ENCODE data around the gene YLPM1.

Gene YLPM1

DNA sequence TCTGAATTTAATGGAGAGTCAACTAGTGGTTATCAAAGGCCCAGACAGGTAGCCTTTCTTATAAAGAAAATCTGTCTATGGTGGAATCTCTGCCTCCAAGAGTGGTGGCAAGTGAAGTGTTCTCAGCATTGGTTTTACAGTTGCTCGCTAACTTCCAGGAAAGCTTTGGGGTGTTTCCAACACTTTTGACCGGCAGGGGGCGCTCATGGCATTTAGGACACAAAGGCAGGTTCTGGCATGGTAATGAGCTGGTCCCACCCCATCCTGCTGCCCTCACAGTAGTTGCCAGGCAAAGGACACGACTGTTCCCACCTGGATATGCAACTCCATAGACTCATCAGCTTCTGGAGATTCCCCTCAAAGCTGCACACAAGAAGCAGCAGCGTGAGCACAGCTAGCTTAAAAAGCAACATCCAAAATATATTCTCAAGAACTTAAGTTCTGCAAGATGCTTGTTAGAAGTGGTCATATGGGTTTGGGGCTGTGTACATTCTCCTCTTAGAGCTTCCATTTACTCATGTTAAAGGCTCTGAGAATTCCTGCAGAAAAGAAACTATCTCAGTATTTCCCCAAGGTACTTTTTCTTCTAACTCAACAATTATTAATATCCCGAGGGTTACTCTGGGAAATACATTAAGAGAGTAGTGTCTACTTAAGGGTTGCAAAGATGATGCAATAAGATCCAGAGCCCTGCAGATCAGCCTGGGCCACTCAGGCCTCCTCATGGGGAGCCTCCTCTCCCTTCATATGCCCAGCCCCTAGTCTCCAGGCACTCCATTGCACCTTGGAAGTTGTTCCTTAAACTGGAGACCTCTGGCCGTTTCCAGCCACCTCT lies 98.0 kb downstream of the YLPM1 start:
- H3F3A ChIP-seq (ENCODE audit: low read depth): no peaks in the 10 kb centered on the region
- H3K4me1 ChIP-seq (ENCODE audit: insufficient read depth, low read length, poor library complexity, severe bottlenecking): no peaks in the 10 kb centered on the region
- no peaks in the 10 kb centered on the region for H3K27me3 ChIP-seq (ENCODE audit: insufficient read depth, low read length, poor library complexity, severe bottlenecking)
- no peaks in the 10 kb centered on the region for H3K36me3 ChIP-seq (ENCODE audit: insufficient read depth, low read length)
- no peak overlapping the region for H3K4me3 ChIP-seq (ENCODE audit: low read length, poor library complexity, severe bottlenecking)
- H3K9me3 ChIP-seq (ENCODE audit: insufficient read depth, low read depth, low read length): no peaks in the 10 kb centered on the region
- no peaks in the 10 kb centered on the region for H3K79me2 ChIP-seq (ENCODE audit: insufficient read depth, low read length)
- H3K4me2 ChIP-seq (ENCODE audit: low read depth, low read length, poor library complexity, severe bottlenecking): no peak overlapping the region
- H2AFZ ChIP-seq (ENCODE audit: low read length): no peak overlapping the region
- H3K9me2 ChIP-seq (replicated peaks; ENCODE audit: low read depth, low read length): no peaks in the 10 kb centered on the region
- no peak overlapping the region for H3K9ac ChIP-seq (ENCODE audit: low read depth, low read length, poor library complexity, severe bottlenecking)
- H4K20me1 ChIP-seq (ENCODE audit: insufficient read depth, low read length, poor library complexity, severe bottlenecking): no peaks in the 10 kb centered on the region
- TF ChIP-seq EZH2phosphoT487 (IDR thresholded peaks at IDR 0.05; ENCODE audit: borderline replicate concordance) (no peak), CTCF (conservative IDR thresholded peaks at IDR 0.05; ENCODE audit: low read length) (peak; percentile 88)

- H3K27me3 ChIP-seq (ENCODE audit: insufficient read depth, low read length, poor library complexity, severe bottlenecking): no peaks in the 10 kb centered on the region
- H3K9me2 ChIP-seq (replicated peaks; ENCODE audit: low read depth, low read length): no peaks in the 10 kb centered on the region
- TF ChIP-seq EZH2phosphoT487 (IDR thresholded peaks at IDR 0.05; ENCODE audit: borderline replicate concordance): no peak
- TF ChIP-seq CTCF (conservative IDR thresholded peaks at IDR 0.05; ENCODE audit: low read length): no peak
- peaks cover 3% of the 10 kb centered on the region for H3K4me1 ChIP-seq (ENCODE audit: insufficient read depth, low read length, poor library complexity, severe bottlenecking)
- no peaks in the 10 kb centered on the region for H3K79me2 ChIP-seq (ENCODE audit: insufficient read depth, low read length)
- H3K4me3 ChIP-seq (ENCODE audit: low read length, poor library complexity, severe bottlenecking): no peak overlapping the region
- H3K9me3 ChIP-seq (ENCODE audit: insufficient read depth, low read depth, low read length): no peaks in the 10 kb centered on the region
- no peak overlapping the region for H3K9ac ChIP-seq (ENCODE audit: low read depth, low read length, poor library complexity, severe bottlenecking)
- no peak overlapping the region for H2AFZ ChIP-seq (ENCODE audit: low read length)
- H3F3A ChIP-seq (ENCODE audit: low read depth): no peaks in the 10 kb centered on the region
- no peaks in the 10 kb centered on the region for H3K36me3 ChIP-seq (ENCODE audit: insufficient read depth, low read length)
- H3K4me2 ChIP-seq (ENCODE audit: low read depth, low read length, poor library complexity, severe bottlenecking): no peak overlapping the region
- no peaks in the 10 kb centered on the region for H4K20me1 ChIP-seq (ENCODE audit: insufficient read depth, low read length, poor library complexity, severe bottlenecking)
Measured at GRCh38 chr14:74861734-74862090, 98.6 kb downstream of the YLPM1 start.

GRCh38 chr14:74863274-74863673 lies 100.2 kb downstream of the YLPM1 start:
- H3K4me1 ChIP-seq (ENCODE audit: insufficient read depth, low read length, poor library complexity, severe bottlenecking): peaks cover 16% of the 10 kb centered on the region
- no peaks in the 10 kb centered on the region for H3K27me3 ChIP-seq (ENCODE audit: insufficient read depth, low read length, poor library complexity, severe bottlenecking)
- H3F3A ChIP-seq (ENCODE audit: low read depth): no peaks in the 10 kb centered on the region
- H3K4me3 ChIP-seq (ENCODE audit: low read length, poor library complexity, severe bottlenecking): no peak overlapping the region
- H3K4me2 ChIP-seq (ENCODE audit: low read depth, low read length, poor library complexity, severe bottlenecking): no peak overlapping the region
- H3K9me2 ChIP-seq (replicated peaks; ENCODE audit: low read depth, low read length): no peaks in the 10 kb centered on the region
- H3K9me3 ChIP-seq (ENCODE audit: insufficient read depth, low read depth, low read length): no peaks in the 10 kb centered on the region
- no peaks in the 10 kb centered on the region for H4K20me1 ChIP-seq (ENCODE audit: insufficient read depth, low read length, poor library complexity, severe bottlenecking)
- no peak overlapping the region for H2AFZ ChIP-seq (ENCODE audit: low read length)
- H3K9ac ChIP-seq (ENCODE audit: low read depth, low read length, poor library complexity, severe bottlenecking): no peak overlapping the region
- no peaks in the 10 kb centered on the region for H3K36me3 ChIP-seq (ENCODE audit: insufficient read depth, low read length)
- no peaks in the 10 kb centered on the region for H3K79me2 ChIP-seq (ENCODE audit: insufficient read depth, low read length)
- TF ChIP-seq CTCF (conservative IDR thresholded peaks at IDR 0.05; ENCODE audit: low read length): no peak
- no peak for TF ChIP-seq EZH2phosphoT487 (IDR thresholded peaks at IDR 0.05; ENCODE audit: borderline replicate concordance)
